Activated gamma-delta T cell treated with Interleukin-2 at 50 U/mL for 16 hours (primary cell): ENCODE measurements around the gene AK1.

Experiments used
- DNase-seq: peaks from one replicate; pipeline ENCODE4 v3.0.0-alpha.2; 2020

The AK1 gene

DNA sequence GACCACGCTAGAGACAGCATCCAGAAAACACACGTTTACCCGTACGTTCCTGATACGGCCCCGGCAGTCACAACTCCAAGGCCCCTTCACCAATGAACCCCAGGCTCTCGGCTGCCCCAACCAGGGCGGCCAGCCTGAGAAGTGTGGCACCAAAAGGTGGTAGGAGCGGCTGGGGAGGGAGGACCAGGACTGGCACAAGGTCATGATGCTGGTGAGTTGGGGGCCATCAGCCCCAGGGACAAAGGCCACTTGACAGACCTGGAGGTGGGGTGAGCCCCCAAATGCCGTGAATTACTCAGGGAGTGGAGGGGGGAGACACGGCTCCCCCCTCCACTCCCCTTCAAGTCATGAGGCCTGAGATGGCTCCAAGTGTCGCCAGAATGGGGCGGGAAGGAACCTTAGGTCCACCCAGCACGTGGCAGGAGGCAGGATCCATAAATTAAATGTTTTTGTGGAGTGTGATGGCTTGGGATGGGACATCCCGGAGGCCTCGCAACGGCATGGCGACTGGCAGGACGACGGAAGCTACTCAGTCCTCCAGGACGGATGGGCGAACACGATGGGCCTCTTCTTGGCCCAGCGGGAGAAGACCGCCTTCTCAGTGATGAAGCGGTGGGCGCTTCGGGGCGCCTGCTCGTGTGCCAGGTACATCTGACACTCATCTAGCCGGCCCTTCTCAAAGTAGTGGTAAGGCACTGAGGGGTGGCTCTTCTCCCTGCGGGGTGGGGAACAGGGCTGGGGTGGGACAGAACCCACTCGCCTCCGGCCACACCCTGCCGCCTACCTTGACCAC, 30.6 kb upstream of the AK1 start:
- no peak for DNase-seq

DNA sequence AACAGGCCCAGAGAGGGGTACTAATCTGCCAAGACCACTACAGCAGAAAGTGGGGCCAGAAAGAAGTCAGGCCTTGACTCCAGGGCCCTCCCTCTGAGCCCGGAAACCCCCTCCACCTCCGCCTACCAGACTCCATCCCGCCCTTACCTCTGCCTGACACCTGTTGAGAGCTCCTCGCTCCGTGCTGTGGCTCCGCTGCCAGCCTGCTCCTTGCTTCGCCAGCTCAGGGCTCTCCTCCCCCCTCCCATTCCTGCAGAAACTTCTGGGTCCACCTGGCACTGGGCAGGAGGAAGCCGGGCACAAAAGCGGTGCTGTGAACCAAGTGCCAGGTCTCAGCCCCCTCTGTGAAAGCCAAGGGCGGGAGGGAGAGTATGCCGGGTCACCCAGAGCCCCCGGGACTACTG, 28.3 kb upstream of the AK1 start:
- DNase-seq: peak; percentile 76

DNA sequence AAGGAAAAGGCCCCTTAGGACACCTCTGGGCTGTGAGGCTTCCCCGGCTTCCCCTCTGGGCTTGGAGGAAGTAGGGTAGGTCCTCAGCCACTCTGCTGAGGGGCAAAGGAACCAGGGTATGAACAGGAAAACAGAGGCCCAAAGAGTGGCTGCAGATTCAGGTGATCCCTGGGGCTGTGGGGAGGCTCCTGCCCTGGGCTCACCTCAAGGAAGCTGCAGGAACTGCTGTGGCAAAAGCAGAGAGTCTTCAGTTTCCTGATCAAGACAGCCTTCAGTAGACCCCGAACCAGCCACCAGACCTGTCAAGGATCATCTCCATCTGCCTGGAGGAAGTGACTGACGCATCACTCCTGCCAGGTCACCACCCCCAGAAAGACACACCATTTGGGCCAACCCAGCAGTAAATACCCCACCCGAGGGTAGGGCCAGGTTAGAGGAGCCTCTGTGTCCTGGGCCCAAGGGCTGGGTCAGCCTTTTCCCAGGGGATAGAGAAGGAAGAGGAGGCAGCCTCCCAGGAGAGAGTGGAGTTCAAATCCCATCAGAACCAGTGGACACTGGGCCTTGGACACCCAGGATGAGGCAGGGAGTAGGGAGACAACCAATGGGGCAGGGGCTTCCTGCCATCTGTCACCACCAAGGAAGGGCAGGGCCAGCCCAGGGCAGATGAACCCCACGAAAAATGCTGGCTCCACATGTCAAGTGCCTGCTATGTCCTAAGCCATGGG, 27.7 kb upstream of the AK1 start:
- DNase-seq: peak; percentile 64

DNA sequence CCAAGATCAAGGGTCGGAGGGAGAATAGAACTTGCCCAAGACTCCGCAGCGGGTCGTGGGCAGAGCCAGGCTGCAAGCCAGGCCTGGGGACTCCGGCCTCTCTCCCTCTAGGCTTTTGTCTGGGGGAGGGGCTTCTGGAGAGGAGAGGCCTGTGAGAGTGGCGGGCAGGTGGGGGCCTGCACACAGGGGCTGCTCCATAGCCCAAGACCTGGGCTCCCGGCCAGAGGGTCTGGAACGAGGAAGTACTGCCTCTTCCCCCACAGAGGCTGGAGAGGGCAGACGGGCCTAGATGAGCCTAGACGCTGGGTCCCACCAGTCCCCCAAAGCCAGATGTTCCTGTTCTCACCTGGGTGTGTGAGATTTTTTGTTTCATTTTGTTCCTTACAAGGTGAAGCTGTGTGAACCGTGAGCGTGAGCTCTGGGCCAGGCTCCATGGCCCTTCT, 27.1 kb upstream of the AK1 start:
- no peak for DNase-seq

DNA sequence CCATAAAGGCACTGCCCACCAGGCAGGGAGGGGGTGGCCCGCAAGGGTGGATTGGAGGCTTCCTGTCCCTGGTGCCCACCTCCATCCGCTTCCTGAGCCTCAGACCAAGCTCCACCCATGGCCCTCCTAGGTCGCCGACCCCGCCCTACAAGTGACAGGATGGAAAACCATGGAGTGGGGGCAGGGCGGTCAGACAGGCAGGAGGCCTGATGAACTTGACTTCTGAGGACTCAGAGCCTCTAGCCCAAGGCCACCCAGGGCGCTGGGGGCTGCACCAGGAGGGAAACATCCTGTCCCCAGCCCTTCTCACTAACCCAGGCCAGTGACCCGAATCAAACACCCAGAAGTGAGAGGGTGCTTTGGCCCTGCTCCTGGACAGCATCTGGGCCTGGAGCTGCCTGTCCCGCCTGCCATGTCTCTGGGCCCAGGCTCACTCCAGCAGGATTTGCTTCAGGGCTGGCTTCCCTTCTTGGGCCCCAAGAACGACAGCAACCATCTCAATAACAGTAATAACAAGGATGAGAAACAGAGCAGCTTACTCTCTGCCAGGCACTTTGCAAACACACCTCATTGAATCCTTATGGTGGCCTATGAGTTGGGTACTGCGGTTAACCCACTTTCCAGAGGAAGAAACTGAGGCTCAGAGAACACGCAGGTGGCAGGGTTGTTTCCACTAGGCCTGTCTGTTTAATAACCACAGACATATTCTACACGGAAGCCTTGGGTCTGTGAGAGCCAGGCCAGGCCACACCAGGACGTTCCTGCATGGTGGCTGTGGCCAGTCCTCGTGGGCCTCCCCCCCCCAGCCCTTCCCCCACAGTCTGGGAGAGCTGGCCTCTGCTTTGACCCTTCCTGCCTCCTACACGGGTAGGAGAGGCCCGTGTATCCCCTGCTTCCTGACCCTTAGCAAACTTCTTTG, 26.3 kb upstream of the AK1 start:
- DNase-seq: peak; percentile 63

DNA sequence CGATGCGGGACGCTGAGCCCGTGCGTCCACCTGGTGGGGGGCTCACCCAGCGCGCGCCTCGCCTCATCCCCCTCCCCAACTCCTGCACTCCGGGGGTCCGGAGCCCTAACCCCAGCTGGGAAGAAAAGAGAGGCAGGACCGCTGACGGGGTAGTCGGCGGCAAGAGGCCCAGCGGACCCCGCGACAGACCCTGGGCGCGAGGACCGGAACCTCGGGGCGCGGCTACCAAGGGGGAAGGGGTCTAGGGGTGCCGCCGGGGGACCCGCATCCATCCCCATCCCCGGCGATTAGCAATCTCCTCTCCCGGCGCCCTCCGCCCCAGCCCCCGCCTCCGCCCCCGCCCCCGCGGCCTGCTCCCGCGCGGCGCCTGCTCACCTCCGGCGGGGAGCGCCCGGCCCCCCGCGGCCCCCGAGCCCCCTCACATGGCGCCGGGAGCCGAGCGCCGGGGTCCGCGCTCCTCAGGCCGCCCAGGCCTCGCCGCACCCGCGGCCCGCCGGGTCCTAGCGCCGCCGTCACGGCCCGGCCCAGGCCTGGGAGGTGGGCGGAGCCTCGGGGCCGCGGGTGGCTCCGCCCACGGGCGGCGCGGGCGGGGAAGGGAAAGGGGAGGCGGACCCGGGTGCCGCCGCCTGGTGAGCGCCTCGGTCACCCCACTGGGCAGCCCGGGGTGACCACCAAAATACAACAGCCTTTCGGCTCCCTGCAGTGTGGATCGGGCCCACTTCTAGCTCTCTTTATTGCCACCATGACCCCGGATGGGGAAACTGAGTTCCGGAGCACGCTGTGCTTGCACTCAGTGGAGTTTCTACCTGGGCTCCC, 21.9 kb upstream of the AK1 start, which contains the start of gene ST6GALNAC6:
Gene ST6GALNAC6, minus strand, starts transcription at position 476 of the 816 bp plus-strand sequence. CDS start 1,622 bp downstream, outside the sequence.
- peak; percentile 60 for DNase-seq

DNA sequence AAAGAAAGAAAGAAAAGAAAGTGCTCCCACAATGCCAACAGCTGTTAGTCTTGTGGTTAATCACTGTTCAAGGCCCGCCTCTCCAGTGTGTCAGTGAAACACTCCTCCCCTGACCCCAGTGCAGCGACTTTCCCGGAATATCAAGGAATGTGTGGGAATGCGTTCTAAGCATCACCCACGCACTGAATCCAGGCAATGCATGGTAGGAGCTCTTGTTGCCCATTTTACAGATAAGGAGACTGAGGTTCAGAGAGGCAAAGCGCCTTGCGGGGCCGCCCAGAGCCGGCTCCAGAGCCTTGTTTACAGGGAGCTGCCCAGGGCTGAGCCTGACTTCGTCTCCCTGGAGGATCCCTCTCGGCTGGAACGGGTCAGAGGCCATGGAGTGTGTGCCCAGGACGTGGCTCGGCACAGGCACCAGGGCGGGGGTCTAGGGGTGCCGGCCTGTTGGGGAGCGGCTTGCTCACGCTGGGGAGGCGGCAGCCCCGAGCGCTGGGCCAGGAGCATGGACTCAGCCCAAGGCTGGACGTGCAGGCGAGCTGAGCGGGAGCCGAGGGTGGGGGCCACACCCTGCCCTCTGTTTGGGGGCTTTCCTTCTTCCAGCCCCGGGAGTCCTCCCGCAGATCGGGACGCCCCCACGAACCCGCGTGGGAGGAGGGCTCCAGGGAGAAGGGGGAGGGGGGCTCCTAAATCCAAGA, 21.1 kb upstream of the AK1 start:
- DNase-seq: no peak

DNA sequence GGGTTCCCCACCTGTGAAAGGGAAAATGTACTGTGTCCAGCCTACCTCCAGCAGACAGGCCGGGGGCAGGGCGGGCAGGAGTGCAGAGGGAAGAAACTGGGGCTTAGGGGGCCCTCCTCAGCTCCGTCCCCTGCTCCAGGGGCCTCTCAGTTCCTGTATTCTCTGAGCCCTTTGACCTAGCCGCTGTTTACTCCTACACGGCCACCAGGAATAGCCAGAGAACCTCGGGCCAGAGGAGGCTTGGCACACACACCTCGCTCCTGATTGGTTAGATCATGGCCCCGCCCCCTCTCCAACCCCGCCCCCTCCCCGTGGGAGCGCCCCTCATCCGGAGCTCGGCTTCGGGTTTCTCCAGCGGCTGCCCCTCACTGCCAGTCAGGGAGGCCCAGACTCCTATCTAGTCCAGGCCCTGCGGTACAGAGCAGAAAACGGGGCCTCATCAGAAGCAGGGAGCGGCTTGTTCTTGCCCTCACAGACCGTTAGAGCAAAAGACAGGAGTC, 19.8 kb upstream of the AK1 start:
- DNase-seq: no peak

DNA sequence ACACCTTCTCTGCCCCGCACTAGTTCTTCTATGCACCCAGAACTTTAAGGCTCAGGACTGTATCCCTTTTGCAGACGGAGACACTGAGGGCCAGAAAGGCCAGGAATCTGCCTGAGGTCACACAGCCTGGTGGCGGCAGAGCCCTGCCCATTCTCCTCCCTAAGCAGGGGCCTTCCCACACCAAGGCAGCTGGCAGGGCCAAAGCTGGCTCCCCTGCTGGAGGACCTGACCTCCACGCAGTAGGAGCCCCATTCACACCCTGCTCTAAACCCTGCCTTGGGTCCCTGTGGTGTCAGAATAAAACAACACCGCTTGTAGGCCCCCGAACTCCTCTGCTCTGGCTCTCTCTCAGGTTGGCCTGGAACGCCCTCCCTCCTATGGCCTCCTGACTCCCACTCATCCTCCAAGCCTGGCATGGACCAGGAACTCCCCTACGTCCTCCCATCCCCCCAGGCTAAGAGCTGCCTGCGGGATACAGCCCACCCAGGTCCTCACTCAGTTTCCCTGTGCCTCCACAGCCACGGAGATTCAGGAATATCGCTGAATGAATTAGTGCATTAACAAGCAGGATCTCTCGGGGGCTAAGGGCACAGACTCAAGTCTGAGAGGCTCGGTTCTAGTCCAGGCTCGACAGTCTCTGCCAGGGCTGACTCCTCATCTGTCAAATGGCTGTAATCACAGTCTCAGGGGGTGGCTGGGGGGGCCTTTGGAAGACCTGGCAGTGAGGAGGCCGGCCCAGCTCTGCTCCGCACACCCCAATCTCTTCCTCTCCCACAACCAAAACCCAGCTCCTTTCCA, 19.1 kb upstream of the AK1 start:
- DNase-seq: no peak

DNA sequence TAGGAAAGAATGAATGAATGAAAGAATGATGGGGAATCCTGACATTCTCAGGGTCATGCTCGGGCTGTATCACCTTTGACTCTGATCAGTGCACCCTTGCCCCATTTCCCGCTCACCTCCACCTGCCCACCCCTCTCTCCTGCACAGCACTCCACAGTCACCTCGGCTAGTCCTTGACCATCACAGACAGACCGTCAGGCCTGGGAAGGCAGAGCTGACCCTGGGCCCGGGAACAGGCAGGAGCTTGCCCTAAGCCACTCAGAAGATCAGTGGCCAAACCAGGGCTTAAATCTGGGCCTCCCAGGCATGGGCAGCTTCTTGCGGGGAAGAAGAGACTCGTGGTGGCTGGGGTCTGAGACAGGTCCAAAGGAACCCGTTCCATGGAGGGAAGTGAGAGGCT, 18.3 kb upstream of the AK1 start:
- DNase-seq: no peak

DNA sequence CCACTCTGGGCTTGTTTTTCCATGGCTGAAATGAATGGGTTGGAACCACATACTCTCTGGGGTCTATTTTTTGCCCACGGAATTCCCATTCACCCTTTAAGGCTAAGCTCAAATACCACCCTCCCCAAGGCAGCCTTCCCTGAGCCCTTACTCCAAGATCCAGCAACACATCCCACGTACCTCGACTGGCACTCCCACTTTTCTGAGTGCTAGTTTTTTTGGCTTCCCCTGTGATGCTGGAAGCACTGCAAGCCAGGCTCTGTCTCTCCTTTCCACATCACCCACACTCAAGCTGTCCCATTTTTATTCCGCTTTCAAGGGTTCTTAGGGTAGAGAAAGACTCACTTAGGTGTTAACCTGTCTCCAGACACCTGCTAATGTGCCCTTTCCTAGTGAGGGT, 15.9 kb upstream of the AK1 start:
- DNase-seq: no peak

DNA sequence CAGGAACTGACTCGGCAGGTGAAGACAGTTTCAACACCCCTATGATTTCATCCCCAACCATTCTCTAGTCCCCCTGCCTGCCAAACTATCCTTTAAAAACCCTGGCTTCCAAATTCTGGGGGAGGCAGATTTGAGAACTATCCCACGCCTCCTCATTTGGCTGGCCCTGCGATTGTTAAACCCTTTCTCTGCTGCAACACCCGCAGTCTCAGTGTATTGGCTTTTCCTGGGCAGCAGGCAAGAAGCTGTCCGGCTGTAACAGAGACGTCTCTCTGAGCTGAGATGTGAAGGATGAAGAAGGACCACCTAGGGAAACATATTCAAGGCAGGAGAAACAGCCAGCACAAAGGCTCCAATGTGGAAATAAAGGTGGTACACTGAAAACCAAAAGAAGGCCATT, 15.4 kb upstream of the AK1 start:
- no peak for DNase-seq

DNA sequence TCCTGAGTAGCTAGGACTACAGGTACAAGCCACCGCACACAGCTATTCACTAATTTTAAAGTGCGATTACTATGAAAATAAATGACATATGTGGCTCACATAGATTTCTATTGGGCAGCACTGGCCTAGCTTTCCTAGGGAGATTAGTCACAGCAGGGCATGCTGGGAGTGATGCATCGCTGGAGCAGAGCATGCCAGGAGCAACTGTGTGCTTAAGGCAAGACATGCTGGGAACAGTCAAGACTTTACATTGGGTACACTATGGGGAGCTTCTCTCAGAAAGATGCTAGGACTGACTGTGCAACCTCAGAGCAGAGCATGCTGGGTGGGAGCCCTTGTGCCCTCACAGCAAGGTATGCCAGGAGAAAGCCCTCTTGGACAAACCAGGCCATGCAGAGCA, 12.6 kb upstream of the AK1 start:
- no peak for DNase-seq

DNA sequence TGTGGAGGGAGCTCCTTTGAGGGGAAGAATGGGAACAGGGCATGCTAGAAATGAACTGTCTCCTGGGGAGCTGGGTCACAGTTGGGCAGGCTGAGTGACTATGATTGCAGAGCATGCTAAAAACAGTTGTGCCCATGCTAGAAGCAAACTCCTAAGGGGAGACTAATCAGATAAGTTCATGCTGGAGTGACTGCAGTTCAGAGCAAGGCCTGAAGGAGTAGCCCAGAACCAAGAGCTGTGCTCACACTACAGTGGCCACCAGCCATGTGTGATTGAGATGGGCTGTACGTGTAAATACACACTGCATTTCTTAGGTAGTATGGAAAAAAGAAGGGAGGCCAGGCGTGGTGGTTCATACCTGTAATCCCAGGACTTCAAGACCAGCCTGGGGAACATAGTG, 10.3 kb upstream of the AK1 start:
- no peak for DNase-seq

DNA sequence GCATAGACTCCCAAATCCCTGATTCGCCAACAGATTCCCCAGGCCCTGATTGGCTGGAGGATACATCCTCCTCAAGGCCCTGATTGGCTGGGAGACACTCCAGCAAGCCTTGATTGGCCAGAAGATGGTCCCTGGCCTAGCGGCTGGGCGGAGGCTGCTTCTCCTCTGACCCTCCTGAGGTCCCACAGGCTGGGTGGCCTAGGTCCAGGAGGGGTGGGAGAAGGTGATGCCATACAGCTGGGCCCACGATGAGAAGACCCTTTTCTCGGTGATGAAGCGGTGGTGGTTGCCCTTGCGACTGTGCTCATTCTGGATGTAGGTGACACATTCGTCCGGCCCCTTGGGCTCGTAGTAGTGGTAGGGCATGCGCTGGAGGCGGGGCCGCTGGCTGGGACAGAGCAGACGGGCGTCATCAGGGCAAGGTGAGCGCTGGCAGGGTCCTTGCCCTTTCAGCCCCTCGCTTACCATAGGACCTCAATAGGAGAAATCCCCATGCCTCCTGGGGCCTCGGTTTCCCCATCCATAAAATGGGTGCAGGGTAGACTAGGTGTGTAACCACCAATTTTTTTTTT, 9.0 kb upstream of the AK1 start:
- DNase-seq: no peak

DNA sequence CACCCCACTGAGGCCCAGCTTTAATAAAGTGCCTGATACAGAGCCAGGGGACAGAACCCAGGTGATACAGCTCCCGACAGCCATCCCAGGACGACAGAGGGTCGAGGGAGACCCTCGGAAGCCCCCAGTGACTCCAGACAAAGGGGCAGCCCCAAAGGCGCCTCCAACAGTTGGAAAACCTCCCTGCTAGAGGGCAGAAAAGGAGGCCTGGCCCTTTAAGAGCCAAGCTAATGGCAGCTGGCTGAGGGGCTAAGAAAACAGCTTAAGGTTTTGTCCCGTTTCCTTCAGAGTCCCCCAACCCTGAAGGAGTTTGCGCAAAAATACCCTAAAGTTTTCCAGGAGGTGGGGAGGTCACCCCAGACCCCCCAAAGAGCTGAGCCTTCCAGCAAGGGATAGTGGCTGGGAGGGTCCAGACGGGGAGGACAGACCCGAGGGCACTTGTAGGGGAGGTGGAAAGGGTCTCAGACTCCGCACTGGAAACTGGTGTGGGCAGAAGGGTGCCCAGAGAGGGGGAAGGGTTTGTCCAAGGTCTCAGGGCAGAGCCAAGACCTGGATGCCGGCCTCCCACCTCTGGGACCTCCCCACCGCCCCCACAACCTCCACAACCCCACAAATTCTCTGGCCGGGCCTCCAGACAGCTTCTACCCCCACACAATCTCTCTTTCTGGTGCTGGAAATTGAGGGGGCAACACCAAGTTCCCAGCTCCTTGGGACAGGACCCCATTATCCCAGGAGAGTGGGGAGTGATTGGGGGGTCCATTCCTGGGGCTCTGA, 8.2 kb upstream of the AK1 start:
- DNase-seq: no peak

DNA sequence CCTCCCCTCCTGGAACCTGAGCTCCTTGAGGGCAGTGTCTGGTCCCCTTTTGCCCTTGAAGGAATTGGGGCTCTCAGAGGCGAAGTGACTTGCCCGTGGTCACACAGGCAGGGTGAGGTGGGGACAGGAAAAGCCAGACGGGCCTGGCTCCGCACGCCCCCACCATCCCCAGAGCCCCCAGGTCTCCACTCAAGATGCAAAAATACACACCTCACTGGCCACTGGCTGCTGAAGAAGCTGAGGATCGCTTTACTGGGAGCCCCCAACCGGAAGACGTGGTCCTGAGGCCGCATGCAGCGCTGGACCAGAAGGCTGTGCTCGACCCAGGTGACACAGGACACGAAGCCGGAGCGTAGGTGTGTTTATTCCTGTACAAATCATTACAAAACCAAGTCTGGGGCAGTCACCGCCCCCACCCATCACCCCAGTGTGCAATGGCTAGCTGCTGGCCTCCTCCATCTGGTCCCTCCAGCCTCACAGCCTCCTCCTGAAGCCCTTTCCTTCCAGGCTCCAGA, 7.6 kb upstream of the AK1 start:
- no peak for DNase-seq

DNA sequence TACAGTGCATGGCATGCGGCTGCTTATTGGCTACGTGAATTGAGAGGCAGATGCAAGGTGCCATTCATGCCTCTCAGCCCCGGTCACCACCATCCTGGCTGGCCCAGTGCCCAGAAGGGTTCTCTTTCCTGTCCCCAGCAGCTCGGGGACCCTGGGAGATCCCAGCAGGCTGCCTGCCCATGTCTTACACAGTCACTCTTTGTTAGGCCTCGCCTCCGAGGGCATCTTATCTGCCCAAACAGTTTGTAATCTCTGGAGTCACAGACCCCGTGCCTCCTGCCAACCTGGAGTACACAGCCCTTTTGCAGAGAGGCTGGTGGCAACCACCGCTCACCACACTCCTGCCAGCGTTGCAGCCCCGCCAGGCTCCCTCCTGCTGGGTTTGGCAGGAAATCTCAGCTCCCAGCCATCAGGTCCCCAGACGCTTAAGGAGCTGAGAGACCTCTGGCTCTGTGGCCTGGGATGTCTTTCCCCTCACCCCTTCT, 7.0 kb upstream of the AK1 start:
- no peak for DNase-seq

DNA sequence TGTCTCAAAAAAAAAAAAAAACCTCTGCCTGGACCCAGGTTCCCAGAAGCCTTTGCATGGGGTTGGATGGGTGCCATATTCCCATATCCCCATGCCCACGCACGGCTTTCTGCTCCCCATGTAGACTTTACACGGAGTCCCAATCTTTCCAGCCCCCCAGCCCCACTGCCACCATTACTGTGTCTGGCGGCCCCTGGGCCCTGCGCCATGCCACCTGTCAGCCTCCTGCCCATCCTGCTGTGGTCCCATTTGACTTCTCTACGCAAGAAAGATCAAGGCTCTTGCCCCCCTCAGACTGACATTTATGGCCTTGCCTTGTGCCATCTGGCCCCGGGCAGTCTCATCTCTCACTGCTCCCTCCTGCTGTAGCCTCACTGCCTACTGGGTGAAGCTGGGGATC, 6.5 kb upstream of the AK1 start:
- DNase-seq: no peak
